IMR-90 (cell line): ENCODE data around the gene FAM111A.

ENCODE experiments used
- BHLHE40 ChIP-seq: fragments of 150-350 bp; IDR thresholded peaks from 2 replicates; pipeline ENCODE4 v1.6.1; 2016; ENCODE audit warnings: mild to moderate bottlenecking, low read depth, low read length
- CEBPB ChIP-seq: IDR thresholded peaks from 2 replicates; pipeline ENCODE4 v1.6.1; 2012; ENCODE audit warnings: low read depth, low read length, improper control_type of control experiment
- MAFK ChIP-seq: IDR thresholded peaks from 2 replicates; pipeline ENCODE4 v1.6.1; 2012; ENCODE audit warnings: low read depth, low read length, improper control_type of control experiment
- MAZ ChIP-seq: IDR thresholded peaks from 2 replicates; pipeline ENCODE4 v1.6.1; 2012; ENCODE audit warnings: low read depth, mild to moderate bottlenecking, low read length, improper control_type of control experiment, moderate library complexity, borderline replicate concordance
- POLR2A ChIP-seq: IDR thresholded peaks from 2 replicates; pipeline ENCODE4 v1.6.1; 2012; ENCODE audit warnings: mild to moderate bottlenecking, low read depth, low read length
- RAD21 ChIP-seq: IDR thresholded peaks from 2 replicates; pipeline ENCODE4 v1.6.1; 2012; ENCODE audit warnings: low read length, improper control_type of control experiment
- RCOR1 ChIP-seq: IDR thresholded peaks from 2 replicates; pipeline ENCODE4 v1.6.1; 2012; ENCODE audit warnings: mild to moderate bottlenecking, low read length, improper control_type of control experiment; ENCODE audit not compliant: insufficient replicate concordance
- RFX5 ChIP-seq: IDR thresholded peaks from 2 replicates; pipeline ENCODE4 v1.8.0; 2012; ENCODE audit warnings: low read depth, mild to moderate bottlenecking, low read length, moderate library complexity
- SMC3 ChIP-seq: fragments of 150-350 bp; IDR thresholded peaks from 2 replicates; pipeline ENCODE4 v1.6.1; 2016; ENCODE audit warnings: low read depth, mild to moderate bottlenecking, antibody characterized with exemption, low read length, moderate library complexity
- TF ChIP-seq, protein P1 (sequence below): conservative IDR thresholded peaks from 2 replicates; pipeline ENCODE4 v1.5.1; 2012; ENCODE audit warnings: mild to moderate bottlenecking, low read depth, low read length, improper control_type of control experiment
- TF ChIP-seq, protein P2 (sequence below): fragments of 150-350 bp; IDR thresholded peaks from 2 replicates; pipeline ENCODE4 v1.6.1; 2017; ENCODE audit warnings: mild to moderate bottlenecking, antibody characterized with exemption, low read length, low read depth

GRCh38 chr11:59180907-59181306 is 38.3 kb downstream of the FAM111A start:
- TF ChIP-seq CEBPB (no peak), RFX5 (no peak), POLR2A (no peak), RAD21 (no peak), MAFK (no peak), MAZ (no peak), RCOR1 (no peak), BHLHE40 (no peak), SMC3 (no peak)
- TF ChIP-seq, protein P1, sequence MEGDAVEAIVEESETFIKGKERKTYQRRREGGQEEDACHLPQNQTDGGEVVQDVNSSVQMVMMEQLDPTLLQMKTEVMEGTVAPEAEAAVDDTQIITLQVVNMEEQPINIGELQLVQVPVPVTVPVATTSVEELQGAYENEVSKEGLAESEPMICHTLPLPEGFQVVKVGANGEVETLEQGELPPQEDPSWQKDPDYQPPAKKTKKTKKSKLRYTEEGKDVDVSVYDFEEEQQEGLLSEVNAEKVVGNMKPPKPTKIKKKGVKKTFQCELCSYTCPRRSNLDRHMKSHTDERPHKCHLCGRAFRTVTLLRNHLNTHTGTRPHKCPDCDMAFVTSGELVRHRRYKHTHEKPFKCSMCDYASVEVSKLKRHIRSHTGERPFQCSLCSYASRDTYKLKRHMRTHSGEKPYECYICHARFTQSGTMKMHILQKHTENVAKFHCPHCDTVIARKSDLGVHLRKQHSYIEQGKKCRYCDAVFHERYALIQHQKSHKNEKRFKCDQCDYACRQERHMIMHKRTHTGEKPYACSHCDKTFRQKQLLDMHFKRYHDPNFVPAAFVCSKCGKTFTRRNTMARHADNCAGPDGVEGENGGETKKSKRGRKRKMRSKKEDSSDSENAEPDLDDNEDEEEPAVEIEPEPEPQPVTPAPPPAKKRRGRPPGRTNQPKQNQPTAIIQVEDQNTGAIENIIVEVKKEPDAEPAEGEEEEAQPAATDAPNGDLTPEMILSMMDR = no peak
- TF ChIP-seq, protein P2, sequence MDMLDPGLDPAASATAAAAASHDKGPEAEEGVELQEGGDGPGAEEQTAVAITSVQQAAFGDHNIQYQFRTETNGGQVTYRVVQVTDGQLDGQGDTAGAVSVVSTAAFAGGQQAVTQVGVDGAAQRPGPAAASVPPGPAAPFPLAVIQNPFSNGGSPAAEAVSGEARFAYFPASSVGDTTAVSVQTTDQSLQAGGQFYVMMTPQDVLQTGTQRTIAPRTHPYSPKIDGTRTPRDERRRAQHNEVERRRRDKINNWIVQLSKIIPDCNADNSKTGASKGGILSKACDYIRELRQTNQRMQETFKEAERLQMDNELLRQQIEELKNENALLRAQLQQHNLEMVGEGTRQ = no peak
